GM18498 (cell line): ENCODE measurements around the gene ATXN3.

Experiments used
- ATAC-seq: cut with Tn5 transposase; IDR thresholded peaks from one replicate; pipeline ENCODE4 v1.9.1; 2021; ENCODE audit warnings: mild to moderate bottlenecking, moderate library complexity; ENCODE audit not compliant: unreplicated experiment

ATXN3 gene

DNA sequence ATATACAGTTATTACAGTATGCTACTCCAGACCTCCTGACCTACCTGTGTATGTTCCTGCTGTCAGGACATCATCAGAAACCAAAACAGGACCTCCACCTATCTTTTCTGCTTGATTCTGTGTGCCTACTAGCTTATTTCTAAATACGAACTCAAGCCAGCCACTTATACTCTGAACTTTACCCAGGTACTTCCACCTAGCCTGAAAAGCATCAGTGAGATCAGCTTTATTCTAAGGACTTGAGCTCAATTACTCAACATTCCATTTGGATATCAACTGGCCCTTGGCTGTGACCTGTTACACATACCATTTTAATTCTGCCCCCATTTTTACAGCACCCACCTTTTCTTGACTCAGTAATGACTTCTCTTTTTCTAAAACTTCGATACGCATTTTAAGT, 95.7 kb downstream of the ATXN3 start:
- ATAC-seq = no peak

DNA sequence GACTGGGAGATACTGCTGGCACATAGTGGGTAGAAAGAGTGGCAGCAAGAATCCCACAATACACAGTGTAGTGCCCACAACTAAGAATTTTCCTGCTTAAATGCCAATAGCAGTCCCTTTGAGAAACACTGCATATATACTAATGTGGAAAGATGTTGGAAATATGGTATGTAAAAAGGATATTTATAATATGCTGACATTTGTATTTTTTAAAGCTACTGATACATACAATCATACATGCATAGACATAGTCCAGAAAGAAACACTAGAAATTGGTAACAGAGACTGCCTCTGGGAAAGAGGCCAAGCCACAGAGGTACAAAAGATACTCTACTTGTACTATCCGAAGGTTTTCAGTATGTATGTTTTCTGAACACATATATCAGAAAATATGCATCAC, 96.8 kb downstream of the ATXN3 start:
- ATAC-seq = no peak
